Activated CD8-positive, alpha-beta T cell treated with anti-CD3 and anti-CD28 coated beads, Interleukin-2, amount 10 ng/mL, durations not matched to agents 7 days and 5 days (primary cell): ENCODE results near the gene PACS1. TPM values are rescaled to one million over a fixed set of nuclear protein-coding genes. Genes with fewer than 3 reads are reported as not detected.
"Not testable (repeated sequence)": the region's sequence is repeated elsewhere in the genome, so short reads cannot be mapped to it uniquely, and the experiment has no call there.

Experiments
- ATAC-seq: fragments of 150-1000 bp; cut with Tn5 transposase; one replicate; pipeline ENCODE4 v1.10.0; 2021; ENCODE audit warnings: moderate library complexity
- CTCF ChIA-PET: fragments of 350-600 bp; sonication (Branson Sonifier 250); formaldehyde crosslinking; loops from one replicate; lab custom pipeline; 2021; ENCODE audit warnings: antibody characterized with exemption; lab: Charles Lee
- POLR2A ChIA-PET: fragments of 350-600 bp; sonication (Branson Sonifier 250); formaldehyde crosslinking; loops from one replicate; lab custom pipeline; 2021; ENCODE audit warnings: antibody characterized with exemption; lab: Charles Lee
- DNase-seq: peaks from one replicate; pipeline ENCODE4 v3.0.0-alpha.2; 2020
- H3K27ac Mint-ChIP-seq: one replicate; pipeline ENCODE4 v1.8.0; 2021; ENCODE audit warnings: mild to moderate bottlenecking, mixed read lengths
- H3K27me3 Mint-ChIP-seq: one replicate; pipeline ENCODE4 v1.8.0; 2021; ENCODE audit warnings: low read depth, mixed read lengths
- H3K36me3 Mint-ChIP-seq: one replicate; pipeline ENCODE4 v1.8.0; 2021; ENCODE audit warnings: low read depth, mixed read lengths
- H3K4me1 Mint-ChIP-seq: one replicate; pipeline ENCODE4 v1.8.0; 2021; ENCODE audit warnings: low read depth, mixed read lengths
- H3K4me3 Mint-ChIP-seq: one replicate; pipeline ENCODE4 v1.8.0; 2021; ENCODE audit warnings: mild to moderate bottlenecking, mixed read lengths
- H3K9me3 Mint-ChIP-seq: one replicate; pipeline ENCODE4 v1.8.0; 2022; ENCODE audit warnings: mixed read lengths; ENCODE audit not compliant: insufficient read depth
- total RNA-seq, 2 experiments: library from RNA; stranded (reverse); gene quantifications; one replicate each; pipeline ENCODE4 v1.2.3, GENCODE V29; 2021

The PACS1 gene
- total RNA-seq: 10 to 100 TPM; 84.6 to 91.6 TPM

GRCh38 chr11:66069715-66070603, at the start of gene PACS1:
Gene PACS1 (plus strand): TSS chr11:66070272. CDS start chr11:66070487, 215 bp downstream.
- DNase-seq (peak; percentile 85), ATAC-seq (peak; percentile 69)
- ChIA-PET POLR2A (interaction anchor here (0.7 to 5.0 kb wide), 7 partner anchors 14 to 72 kb away, joined by 3 to 26 read pairs (median 4); partner anchors contain the start of gene SF3B2), CTCF (interaction anchor here (0.8 to 8.4 kb wide), 19 partner anchors 10 to 219 kb away, joined by 3 to 116 read pairs (median 7); partner anchors contain the start of genes CCDC85B, SF3B2 and YIF1A)
- H3K4me1 Mint-ChIP-seq: peaks cover 68% of the 10 kb centered on the region
- peaks cover 64% of the 10 kb centered on the region for H3K36me3 Mint-ChIP-seq
- H3K27me3 Mint-ChIP-seq: no peaks in the 10 kb centered on the region
- H3K4me3 Mint-ChIP-seq: peak within 1 kb of the TSS; percentile 89
- H3K9me3 Mint-ChIP-seq: no peaks in the 10 kb centered on the region
- H3K27ac Mint-ChIP-seq: peak within 1 kb of the TSS; percentile 88

DNA sequence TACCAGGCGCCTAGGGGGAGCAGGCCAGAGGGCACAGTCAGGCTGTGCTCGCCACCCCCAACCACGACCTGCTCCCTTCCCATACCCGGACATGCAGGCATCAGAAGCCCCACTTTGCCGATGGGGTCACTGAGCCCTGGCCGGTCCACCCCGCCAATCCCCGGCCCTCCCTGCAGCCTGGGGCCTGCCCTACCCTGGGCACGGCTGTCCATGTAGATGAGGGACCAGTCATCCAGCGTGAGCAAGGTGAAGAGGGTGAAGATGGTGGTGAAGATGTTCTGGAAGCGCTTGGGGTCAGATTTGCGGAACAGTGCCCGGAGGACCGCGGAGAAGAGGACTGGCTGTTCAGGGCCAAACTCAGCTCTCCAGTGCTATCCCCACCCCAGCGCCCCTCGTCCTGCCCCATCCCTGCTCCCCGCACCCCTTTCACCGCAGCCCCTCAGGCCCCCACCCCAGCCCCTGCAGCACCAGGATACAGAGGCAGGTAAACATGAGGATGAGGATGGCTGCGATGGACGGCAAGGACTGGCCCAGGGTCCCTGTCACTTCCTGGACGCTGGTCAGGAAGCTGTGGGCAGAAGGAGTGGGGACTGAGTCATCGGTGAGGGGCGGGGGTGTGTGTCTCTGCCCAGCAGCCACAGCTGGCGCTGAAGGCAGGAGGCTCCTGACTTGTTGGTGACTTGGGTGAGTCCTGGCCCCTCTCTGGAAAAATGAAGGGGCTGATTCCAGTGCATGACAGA, 49.3 kb upstream of the PACS1 start:
- ATAC-seq: peak; percentile 27
- DNase-seq: peak; percentile 49
- no peak overlapping the region for H3K27ac Mint-ChIP-seq
- no peaks in the 10 kb centered on the region for H3K9me3 Mint-ChIP-seq
- ChIA-PET CTCF (interaction anchor here (2.6 kb wide), 1 partner anchor 25 kb away, joined by 42 read pairs; no protein-coding TSS in a partner anchor), POLR2A (no interaction called here)
- H3K4me3 Mint-ChIP-seq: no peak overlapping the region
- peaks cover 22% of the 10 kb centered on the region for H3K4me1 Mint-ChIP-seq
- H3K27me3 Mint-ChIP-seq: no peaks in the 10 kb centered on the region
- no peaks in the 10 kb centered on the region for H3K36me3 Mint-ChIP-seq

- Mint-ChIP-seq H3K27ac (no peak overlapping the region), H3K36me3 (no peaks in the 10 kb centered on the region), H3K27me3 (no peaks in the 10 kb centered on the region), H3K9me3 (no peaks in the 10 kb centered on the region), H3K4me1 (peaks cover 22% of the 10 kb centered on the region), H3K4me3 (peak overlapping the region; percentile 2)
- peak; percentile 84 for DNase-seq
- CTCF ChIA-PET: interaction anchor here (0.6 to 2.6 kb wide), 46 partner anchors 9 to 429 kb away, joined by 3 to 42 read pairs (median 4); partner anchors contain the start of genes BANF1, CCDC85B, CST6 and EIF1AD
- peak; percentile 93 for ATAC-seq
- POLR2A ChIA-PET: interaction anchor here (1.3 kb wide), 1 partner anchor 18 kb away, joined by 3 read pairs; no protein-coding TSS in a partner anchor
These were observed 47.5 kb upstream of the PACS1 start for GRCh38 chr11:66022401-66023185.

DNA sequence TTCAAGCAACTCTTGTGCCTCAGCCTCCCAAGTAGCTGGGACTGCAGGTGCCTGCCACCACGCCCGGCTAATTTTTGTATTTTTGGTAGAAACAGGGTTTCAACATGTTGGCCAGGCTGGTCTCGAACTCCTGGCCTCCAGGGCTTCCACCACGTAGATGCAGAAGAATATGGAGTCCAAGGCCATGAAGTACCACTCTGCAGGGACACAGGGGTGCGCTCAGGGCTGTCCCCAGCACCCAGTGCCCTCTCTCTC, 47.0 kb upstream of the PACS1 start:
- ATAC-seq, H3K27me3 Mint-ChIP-seq, POLR2A ChIA-PET, H3K27ac Mint-ChIP-seq, H3K36me3 Mint-ChIP-seq, DNase-seq, H3K9me3 Mint-ChIP-seq, H3K4me3 Mint-ChIP-seq: not testable (repeated sequence)
- H3K4me1 Mint-ChIP-seq: peaks cover 22% of the 10 kb centered on the region
- CTCF ChIA-PET: interaction anchor here (0.7 to 2.6 kb wide), 24 partner anchors 8 to 429 kb away, joined by 3 to 42 read pairs (median 6); partner anchors contain the start of genes BANF1, CCDC85B, EIF1AD and FIBP

DNA sequence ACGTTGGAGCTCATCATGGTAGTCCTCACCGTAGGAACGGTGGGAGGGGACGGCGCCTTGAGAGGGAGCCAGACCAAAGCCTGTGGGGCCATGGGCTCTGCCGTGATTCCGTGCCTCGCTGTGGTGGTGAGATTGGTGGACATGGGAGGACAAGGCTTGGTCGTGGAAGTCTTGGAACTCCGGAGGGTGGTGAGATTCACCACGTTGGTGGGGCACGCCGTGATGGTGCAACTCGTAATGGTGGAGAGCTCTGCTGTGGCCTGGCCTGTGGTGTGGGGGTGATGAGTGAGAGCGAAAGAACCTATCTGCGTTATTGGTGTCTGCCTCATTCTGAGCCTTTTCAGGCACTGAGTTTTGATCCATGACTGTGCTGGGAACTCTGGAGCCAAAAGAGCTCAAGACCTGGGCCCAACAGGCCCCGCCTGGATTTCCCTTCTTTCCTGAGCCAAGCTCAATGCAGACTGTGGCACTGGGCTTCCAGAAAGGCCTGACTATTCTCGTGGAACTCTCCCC, 44.0 kb upstream of the PACS1 start, which contains the start of gene CATSPER1:
Gene CATSPER1 (minus strand): TSS at position 463 of the 513 bp plus-strand sequence. CDS start 100 bp downstream, at position 363.
- ATAC-seq (no peak), DNase-seq (no peak)
- CTCF ChIA-PET: interaction anchor here (0.6 to 1.0 kb wide), 2 partner anchors 18 to 19 kb away, joined by 3 to 7 read pairs; no protein-coding TSS in a partner anchor
- Mint-ChIP-seq H3K36me3 (no peaks in the 10 kb centered on the region), H3K27me3 (peaks cover 7% of the 10 kb centered on the region), H3K27ac (no peak within 1 kb of the TSS), H3K4me1 (peaks cover 14% of the 10 kb centered on the region), H3K9me3 (no peaks in the 10 kb centered on the region), H3K4me3 (no peak within 1 kb of the TSS)
- POLR2A ChIA-PET: no interaction called here

DNA sequence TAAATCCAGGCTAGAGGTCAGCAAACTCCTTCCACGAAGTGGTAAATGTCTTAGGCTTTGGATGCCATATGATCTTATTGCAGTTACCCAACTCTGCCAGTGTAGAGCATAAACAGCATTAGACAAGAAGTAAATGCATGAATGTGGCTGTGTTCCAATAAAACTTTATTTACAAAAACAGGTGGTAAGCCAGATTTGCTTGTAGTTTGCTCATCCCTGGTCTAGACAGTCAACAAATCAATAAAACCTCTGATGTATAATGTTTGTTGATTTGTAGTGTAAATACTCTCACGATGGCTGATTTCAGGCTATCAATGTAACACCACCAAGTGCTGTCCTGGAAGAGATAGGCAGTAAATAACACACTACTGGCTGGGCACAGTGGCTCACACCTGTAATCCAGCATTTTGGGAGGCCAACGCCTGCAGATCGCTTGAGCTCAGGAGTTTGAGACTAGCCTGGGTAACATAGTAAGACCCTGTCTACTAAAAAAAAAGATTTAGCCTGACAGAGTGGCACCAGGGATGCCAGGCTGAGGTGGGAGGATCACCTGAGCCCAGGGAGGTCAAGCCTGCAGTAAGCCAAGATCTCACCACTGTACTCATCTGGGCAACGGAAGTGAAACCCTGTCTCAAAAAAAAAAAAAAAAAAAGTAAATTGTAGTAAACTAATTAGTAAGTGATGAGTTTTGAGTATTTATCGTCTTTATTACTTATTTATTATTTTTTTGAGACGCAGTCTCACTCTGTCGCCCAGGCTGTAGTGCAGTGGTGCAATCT, 36.9 kb upstream of the PACS1 start:
- no peaks in the 10 kb centered on the region for H3K9me3 Mint-ChIP-seq
- H3K4me1 Mint-ChIP-seq: no peaks in the 10 kb centered on the region
- H3K36me3 Mint-ChIP-seq: no peaks in the 10 kb centered on the region
- ChIA-PET CTCF (no interaction called here), POLR2A (no interaction called here)
- H3K27me3 Mint-ChIP-seq: peaks cover 8% of the 10 kb centered on the region
- DNase-seq: no peak
- H3K27ac Mint-ChIP-seq: no peak overlapping the region
- no peak for ATAC-seq
- no peak overlapping the region for H3K4me3 Mint-ChIP-seq

DNA sequence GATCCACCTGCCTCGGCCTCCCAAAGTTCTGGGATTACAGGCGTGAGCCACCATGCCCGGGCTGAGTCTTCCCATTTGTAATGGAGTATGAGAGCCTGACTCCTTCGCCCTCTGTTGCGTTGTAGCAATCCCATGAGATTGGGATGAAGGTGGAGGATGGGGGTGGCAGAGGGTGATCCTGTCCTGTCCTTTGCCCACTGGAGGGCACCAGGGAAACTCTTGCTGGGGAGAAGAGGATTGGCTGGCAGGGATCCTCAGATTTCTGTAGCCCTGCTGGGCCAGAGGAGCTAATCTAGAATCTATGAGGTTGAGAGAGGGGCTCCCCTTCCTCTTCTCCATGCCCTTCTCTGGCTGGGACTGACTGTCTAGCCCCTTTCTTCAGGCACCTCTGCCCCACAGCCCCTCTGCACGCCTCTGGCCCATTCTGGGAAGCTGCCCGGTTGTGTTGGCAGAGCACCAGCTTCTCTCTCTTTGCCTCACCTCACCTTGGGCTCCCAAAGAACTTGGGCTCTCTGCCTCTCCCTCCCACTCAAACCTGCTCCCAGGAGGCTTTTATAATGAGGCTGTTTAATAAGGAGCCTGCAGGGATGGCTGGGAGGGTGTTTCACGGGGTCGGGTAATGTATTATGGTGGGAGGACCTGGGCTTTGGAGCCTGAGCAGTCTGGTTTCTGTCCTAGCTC, 34.3 kb upstream of the PACS1 start:
- no peaks in the 10 kb centered on the region for H3K36me3 Mint-ChIP-seq
- CTCF ChIA-PET: interaction anchor here (0.9 to 3.4 kb wide), 3 partner anchors 9 to 217 kb away, joined by 3 to 23 read pairs (median 21); no protein-coding TSS in a partner anchor
- POLR2A ChIA-PET: interaction anchor here (0.6 to 0.7 kb wide), 2 partner anchors 116 to 731 kb away, joined by 3 read pairs; no protein-coding TSS in a partner anchor
- no peaks in the 10 kb centered on the region for H3K9me3 Mint-ChIP-seq
- no peak overlapping the region for H3K27ac Mint-ChIP-seq
- DNase-seq: no peak
- ATAC-seq: no peak
- H3K4me1 Mint-ChIP-seq: no peaks in the 10 kb centered on the region
- H3K4me3 Mint-ChIP-seq: no peak overlapping the region
- peaks cover 6% of the 10 kb centered on the region for H3K27me3 Mint-ChIP-seq

DNA sequence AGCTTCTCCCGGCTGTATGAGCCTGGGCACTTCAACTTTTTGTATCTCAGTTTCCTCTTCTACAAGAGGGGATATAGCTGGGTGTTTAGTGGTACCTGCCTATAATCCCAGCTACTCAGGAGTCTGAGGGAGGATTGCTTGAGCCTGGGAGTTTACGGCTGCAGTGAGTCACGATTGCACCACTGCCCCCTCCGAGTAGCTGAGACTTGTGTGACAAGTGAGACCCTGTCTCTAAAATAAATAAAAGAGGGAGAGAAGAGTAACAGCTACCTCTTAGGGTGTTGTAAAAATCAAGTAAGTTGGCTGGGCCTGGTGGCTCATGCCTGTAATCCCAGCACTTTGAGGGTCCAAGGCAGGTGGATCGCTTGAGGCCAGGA, 33.8 kb upstream of the PACS1 start:
- ChIA-PET POLR2A (interaction anchor here (0.7 kb wide), 1 partner anchor 116 kb away, joined by 3 read pairs; no protein-coding TSS in a partner anchor), CTCF (interaction anchor here (0.9 to 3.4 kb wide), 3 partner anchors 8 to 218 kb away, joined by 3 to 23 read pairs (median 21); no protein-coding TSS in a partner anchor)
- peaks cover 6% of the 10 kb centered on the region for H3K27me3 Mint-ChIP-seq
- ATAC-seq (no peak), DNase-seq (no peak)
- H3K4me3 Mint-ChIP-seq: no peak overlapping the region
- no peaks in the 10 kb centered on the region for H3K9me3 Mint-ChIP-seq
- H3K27ac Mint-ChIP-seq: no peak overlapping the region
- H3K4me1 Mint-ChIP-seq: no peaks in the 10 kb centered on the region
- H3K36me3 Mint-ChIP-seq: no peaks in the 10 kb centered on the region

GRCh38 chr11:66037327-66037726, 32.7 kb upstream of the PACS1 start:
- no peak overlapping the region for H3K4me3 Mint-ChIP-seq
- ATAC-seq (no peak), DNase-seq (no peak)
- POLR2A ChIA-PET: no interaction called here
- no peak overlapping the region for H3K27ac Mint-ChIP-seq
- H3K36me3 Mint-ChIP-seq: no peaks in the 10 kb centered on the region
- peaks cover 4% of the 10 kb centered on the region for H3K27me3 Mint-ChIP-seq
- H3K4me1 Mint-ChIP-seq: no peaks in the 10 kb centered on the region
- CTCF ChIA-PET: interaction anchor here (2.7 to 3.4 kb wide), 2 partner anchors 7 to 15 kb away, joined by 21 to 23 read pairs; no protein-coding TSS in a partner anchor
- no peaks in the 10 kb centered on the region for H3K9me3 Mint-ChIP-seq

DNA sequence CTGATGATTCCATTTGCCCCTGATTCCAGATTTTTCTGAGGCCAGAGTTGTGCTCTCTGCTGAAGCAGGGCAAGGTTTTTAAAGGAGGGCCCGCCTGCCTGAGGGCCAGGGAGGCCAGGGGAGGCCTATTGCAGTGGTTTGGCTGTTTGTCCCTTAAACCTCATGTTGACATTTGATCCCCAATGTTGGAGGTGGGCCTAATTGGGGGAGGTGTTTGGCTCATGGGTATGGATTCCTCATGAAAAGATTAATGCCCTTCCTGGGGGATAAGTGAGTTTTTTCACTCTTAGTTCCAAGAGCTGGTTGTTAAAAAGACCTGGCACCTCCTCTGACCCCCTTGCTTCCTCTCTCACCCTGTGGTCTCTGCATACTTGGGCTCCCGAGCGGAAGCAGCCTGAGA, 30.3 kb upstream of the PACS1 start:
- Mint-ChIP-seq H3K27ac (no peak overlapping the region), H3K9me3 (no peaks in the 10 kb centered on the region), H3K27me3 (peaks cover 2% of the 10 kb centered on the region), H3K4me3 (no peak overlapping the region), H3K36me3 (no peaks in the 10 kb centered on the region), H3K4me1 (peaks cover 3% of the 10 kb centered on the region)
- DNase-seq: no peak
- ChIA-PET POLR2A (no interaction called here), CTCF (interaction anchor here (1.4 to 2.0 kb wide), 3 partner anchors 18 to 155 kb away, joined by 3 to 13 read pairs (median 3); no protein-coding TSS in a partner anchor)
- no peak for ATAC-seq
